KMS-11 (cell line): Measurements from ENCODE around the gene MAPK14.

Experiments
- H2AFZ ChIP-seq: fragments of 200-600 bp; sonication (generic); 2 replicates; pipeline ENCODE4 v1.6.1; 2016; ENCODE audit warnings: antibody characterized with exemption, mixed run types, low read depth
- H3K27ac ChIP-seq: fragments of 200-600 bp; sonication (generic); 2 replicates; pipeline ENCODE4 v1.6.1; 2016; ENCODE audit warnings: mild to moderate bottlenecking, mixed run types
- H3K27me3 ChIP-seq: fragments of 200-600 bp; sonication (generic); 2 replicates; pipeline ENCODE4 v1.6.1; 2017; ENCODE audit warnings: mild to moderate bottlenecking, low read depth, mixed run types, moderate library complexity; ENCODE audit not compliant: insufficient read depth
- H3K36me3 ChIP-seq: fragments of 200-600 bp; sonication (generic); 2 replicates; pipeline ENCODE4 v1.6.1; 2017; ENCODE audit warnings: mild to moderate bottlenecking, mixed run types; ENCODE audit not compliant: insufficient read depth
- H3K4me1 ChIP-seq: fragments of 200-600 bp; sonication (generic); 2 replicates; pipeline ENCODE4 v1.6.1; 2016; ENCODE audit warnings: mild to moderate bottlenecking, low read depth, mixed run types; ENCODE audit not compliant: poor library complexity, severe bottlenecking
- H3K4me2 ChIP-seq: fragments of 200-600 bp; sonication (generic); 2 replicates; pipeline ENCODE4 v1.7.0; 2016; ENCODE audit warnings: mild to moderate bottlenecking, mixed run types
- H3K4me3 ChIP-seq: fragments of 200-600 bp; sonication (generic); IDR thresholded peaks from 2 replicates; pipeline ENCODE4 v1.6.1; 2017; ENCODE audit warnings: low read depth, low read length, mixed read lengths; ENCODE audit not compliant: insufficient read depth
- H3K79me2 ChIP-seq: fragments of 200-600 bp; sonication (generic); 2 replicates; pipeline ENCODE4 v1.6.1; 2016; ENCODE audit warnings: low read depth, mixed run types; ENCODE audit not compliant: insufficient read depth
- H3K9ac ChIP-seq: fragments of 200-600 bp; sonication (generic); 2 replicates; pipeline ENCODE4 v1.6.1; 2016; ENCODE audit warnings: mild to moderate bottlenecking, mixed run types
- H4K20me1 ChIP-seq: fragments of 200-600 bp; sonication (generic); 2 replicates; pipeline ENCODE4 v1.6.1; 2016; ENCODE audit warnings: mild to moderate bottlenecking, mixed run types; ENCODE audit not compliant: insufficient read depth
- CTCF ChIP-seq: fragments of 200-600 bp; sonication (generic); conservative IDR thresholded peaks from 2 replicates; pipeline ENCODE4 v1.6.1; 2017; ENCODE audit warnings: low read depth, mild to moderate bottlenecking, antibody characterized with exemption, low read length, moderate library complexity, mixed read lengths

The MAPK14 gene

DNA sequence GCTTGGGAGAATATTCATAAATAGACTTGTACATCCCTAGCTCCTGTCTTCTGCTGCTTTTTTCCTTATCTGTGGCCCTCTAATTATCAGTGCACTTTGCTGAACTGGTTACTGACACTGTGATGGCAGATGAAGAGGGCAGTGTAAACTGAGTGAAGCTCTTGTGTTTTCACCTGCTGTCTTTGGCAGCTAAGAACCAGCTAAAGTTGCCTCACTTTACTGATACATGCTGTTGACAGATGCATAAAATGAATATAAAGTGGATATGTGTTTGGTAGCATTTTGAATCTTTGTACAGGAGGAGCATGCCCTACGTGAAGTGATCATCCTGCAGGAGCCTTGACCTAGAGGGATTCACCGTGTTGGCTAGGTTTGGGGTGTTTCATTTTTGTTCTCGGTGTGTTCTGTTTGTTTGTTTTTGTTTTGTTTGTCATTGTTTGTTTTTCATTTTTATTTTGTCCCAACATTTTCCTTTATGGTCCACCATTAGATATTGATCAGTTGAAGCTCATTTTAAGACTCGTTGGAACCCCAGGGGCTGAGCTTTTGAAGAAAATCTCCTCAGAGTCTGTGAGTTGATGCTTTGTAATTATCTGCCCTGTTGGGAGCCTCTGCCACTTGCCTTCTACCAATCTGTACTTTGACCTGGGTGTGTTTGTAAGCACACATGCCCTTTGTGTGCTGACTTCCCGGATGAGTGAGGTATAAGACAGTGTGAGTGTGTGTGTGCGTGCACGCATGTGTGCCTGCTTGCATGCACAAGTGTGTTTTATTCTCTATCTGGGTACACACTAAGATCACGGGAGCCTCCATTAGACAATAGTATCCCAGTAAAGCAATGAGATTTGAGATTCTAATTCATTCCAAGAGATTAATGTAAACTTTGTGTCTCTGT is 68.1 kb downstream of the MAPK14 start:
- Histone ChIP-seq H3K36me3 (no peaks in the 10 kb centered on the region), H3K27me3 (no peaks in the 10 kb centered on the region), H3K4me2 (peak overlapping the region; percentile 36; the same call in 1 of the 2 replicates), H4K20me1 (no peaks in the 10 kb centered on the region), H3K79me2 (no peaks in the 10 kb centered on the region), H3K9ac (no peak overlapping the region), H3K4me1 (peaks cover 6% of the 10 kb centered on the region), H2AFZ (no peak overlapping the region), H3K4me3 (no peak overlapping the region), H3K27ac (no peak overlapping the region)
- peak; percentile 9; the same call in 1 of the 2 replicates for TF ChIP-seq CTCF

DNA sequence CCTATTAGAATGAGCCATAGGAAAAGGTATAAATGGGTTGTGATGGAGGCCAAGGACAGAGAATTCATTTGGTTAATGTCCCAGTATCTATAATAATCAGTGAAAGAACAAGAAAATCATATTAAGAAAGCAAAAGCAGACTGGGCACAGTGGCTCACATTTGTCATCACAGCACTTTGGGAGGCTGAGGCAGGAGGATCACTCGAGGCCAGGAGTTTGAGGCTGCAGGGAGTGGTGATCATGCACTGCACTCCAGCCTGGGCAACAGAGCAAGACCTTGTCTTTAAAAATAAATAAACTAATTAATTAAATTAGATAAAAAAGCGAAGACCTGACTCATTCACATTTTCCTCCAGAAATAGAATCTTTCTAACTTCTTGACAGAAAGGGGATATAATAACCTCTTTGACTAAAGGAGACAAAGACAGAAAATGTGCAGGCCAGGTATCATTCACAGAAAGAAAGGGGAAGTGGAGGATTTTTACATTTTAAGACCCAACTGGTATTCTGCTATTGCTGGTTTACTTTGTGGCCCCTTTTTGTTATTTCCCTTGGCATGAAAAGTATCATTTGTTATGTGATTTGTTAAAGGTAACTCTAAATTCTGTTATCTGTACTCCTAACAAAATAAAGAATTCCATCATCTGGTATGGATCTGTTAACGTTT is 70.8 kb downstream of the MAPK14 start:
- Histone ChIP-seq H3K4me2 (no peak overlapping the region), H4K20me1 (no peaks in the 10 kb centered on the region), H3K9ac (no peak overlapping the region), H3K79me2 (no peaks in the 10 kb centered on the region), H2AFZ (no peak overlapping the region), H3K4me3 (no peak overlapping the region), H3K36me3 (no peaks in the 10 kb centered on the region), H3K27me3 (no peaks in the 10 kb centered on the region), H3K4me1 (peaks cover 6% of the 10 kb centered on the region), H3K27ac (no peak overlapping the region)
- TF ChIP-seq CTCF, result no peak

DNA sequence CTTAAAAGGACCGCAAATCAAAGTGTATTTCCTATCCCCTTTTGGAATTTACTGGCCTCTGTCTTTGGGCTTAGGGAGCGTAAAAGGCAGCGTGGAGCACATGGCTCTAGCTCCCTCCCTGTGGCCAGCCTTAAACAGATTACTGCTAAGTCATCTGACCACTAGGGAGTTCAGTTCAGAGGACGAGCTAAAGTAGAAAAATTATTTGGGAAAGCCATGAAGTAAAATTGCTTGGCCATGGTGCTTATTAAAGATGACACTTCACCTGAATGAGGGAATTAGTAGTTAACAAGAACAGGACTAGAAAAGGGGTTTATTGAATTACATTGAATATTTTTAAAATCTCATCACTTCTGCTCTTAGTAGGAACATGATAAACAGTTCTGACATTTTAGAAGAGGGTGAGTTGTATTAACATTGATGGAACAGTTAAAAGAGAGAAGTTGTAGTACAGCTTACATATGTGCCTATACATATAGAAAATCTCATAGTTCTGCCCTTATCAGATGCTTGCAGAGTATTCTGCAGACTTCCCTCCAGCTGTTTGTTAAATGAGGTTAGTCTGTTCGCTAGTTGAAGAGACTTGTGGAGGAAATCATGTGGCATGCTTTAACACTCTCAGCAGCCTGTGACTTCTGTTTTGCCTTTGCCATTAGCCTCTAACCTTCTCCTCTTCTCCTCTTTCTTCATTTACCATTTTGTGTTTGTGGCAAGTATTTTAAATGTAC is 71.5 kb downstream of the MAPK14 start:
- Histone ChIP-seq H4K20me1 (no peaks in the 10 kb centered on the region), H3K79me2 (no peaks in the 10 kb centered on the region), H3K4me2 (no peak overlapping the region), H3K4me3 (no peak overlapping the region), H3K4me1 (peaks cover 6% of the 10 kb centered on the region), H3K36me3 (no peaks in the 10 kb centered on the region), H3K27me3 (no peaks in the 10 kb centered on the region), H2AFZ (no peak overlapping the region), H3K9ac (no peak overlapping the region), H3K27ac (no peak overlapping the region)
- TF ChIP-seq CTCF, result no peak

DNA sequence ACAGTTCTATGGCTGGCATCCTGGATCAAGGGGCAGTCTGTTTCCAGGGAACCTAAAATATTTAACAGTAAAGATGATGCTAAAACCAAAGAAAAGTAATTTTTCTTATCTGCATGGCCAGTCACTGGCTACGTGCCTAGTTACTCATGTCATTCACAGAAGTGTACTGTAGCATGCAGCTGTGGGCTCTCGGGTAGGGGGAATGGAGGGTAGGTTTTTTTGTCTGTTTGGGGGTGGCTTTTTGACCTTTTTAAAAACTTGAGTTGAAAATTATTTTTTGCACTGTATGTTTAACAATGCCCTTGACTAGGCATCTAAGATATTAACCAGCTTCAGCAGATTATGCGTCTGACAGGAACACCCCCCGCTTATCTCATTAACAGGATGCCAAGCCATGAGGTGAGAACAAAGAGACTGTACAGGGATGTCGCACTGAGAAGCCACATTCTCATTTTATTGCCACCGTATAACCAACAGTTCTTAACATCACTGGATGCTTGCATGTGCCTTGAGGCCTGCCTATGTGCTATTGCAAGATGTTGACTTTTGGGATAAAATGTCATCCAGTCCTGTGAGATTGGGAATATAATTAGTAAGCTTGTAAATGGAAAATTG is 72.4 kb downstream of the MAPK14 start:
- Histone ChIP-seq H3K4me2 (no peak overlapping the region), H3K9ac (no peak overlapping the region), H3K27me3 (no peaks in the 10 kb centered on the region), H3K4me3 (no peak overlapping the region), H3K27ac (no peak overlapping the region), H2AFZ (no peak overlapping the region), H3K4me1 (peaks cover 2% of the 10 kb centered on the region), H3K79me2 (no peaks in the 10 kb centered on the region), H4K20me1 (no peaks in the 10 kb centered on the region), H3K36me3 (no peaks in the 10 kb centered on the region)
- TF ChIP-seq CTCF, result no peak
